DND-41 (cell line): ENCODE measurements around the gene TMEM169.
A peak's percentile ranks its signal among the peaks of the same experiment; 100 is the strongest.

Experiments used
- ATAC-seq: fragments of 200-7000 bp; cut with Tn5 transposase; 3 replicates; pipeline ENCODE4 v1.9.1; 2021; ENCODE audit warnings: low read depth; ENCODE audit not compliant: insufficient read depth
- DNase-seq: peaks from one replicate; pipeline ENCODE4 v3.0.0-alpha.2; 2020
- H2AFZ ChIP-seq: 2 replicates; pipeline ENCODE4 v1.6.0; 2012; ENCODE audit warnings: low read depth, low read length
- H3K27ac ChIP-seq: 2 replicates; pipeline ENCODE4 v1.5.1; 2012; ENCODE audit warnings: low read length, inconsistent platforms
- H3K27me3 ChIP-seq: fragments of 200-600 bp; sonication (generic); 2 replicates; pipeline ENCODE4 v1.6.0; 2012; ENCODE audit warnings: low read length, mild to moderate bottlenecking, inconsistent platforms; ENCODE audit not compliant: insufficient read depth, poor library complexity
- H3K36me3 ChIP-seq: 2 replicates; pipeline ENCODE4 v1.5.1; 2012; ENCODE audit warnings: low read length, inconsistent platforms; ENCODE audit not compliant: insufficient read depth
- H3K4me1 ChIP-seq: 2 replicates; pipeline ENCODE4 v1.5.1; 2012; ENCODE audit warnings: mild to moderate bottlenecking, low read length; ENCODE audit not compliant: insufficient read depth
- H3K4me2 ChIP-seq: 2 replicates; pipeline ENCODE4 v1.6.0; 2012; ENCODE audit warnings: mild to moderate bottlenecking, moderate library complexity, low read length, inconsistent platforms; ENCODE audit not compliant: insufficient read depth
- H3K4me3 ChIP-seq, 2 experiments: fragments of 200-600 bp in 1 of 2; shearing (Covaris generic) in 1 of 2; 2 replicates each; pipeline ENCODE4 v1.5.1; 2012 to 2016; ENCODE audit warnings: inconsistent platforms in 2 of 2, low read length in 2 of 2, mild to moderate bottlenecking in 2 of 2, low read depth in 1 of 2, moderate library complexity in 1 of 2
- H3K79me2 ChIP-seq: 2 replicates; pipeline ENCODE4 v1.6.0; 2012; ENCODE audit warnings: low read length, inconsistent platforms; ENCODE audit not compliant: insufficient read depth
- H3K9ac ChIP-seq: 2 replicates; pipeline ENCODE4 v1.6.0; 2012; ENCODE audit warnings: low read depth, mild to moderate bottlenecking, inconsistent platforms, low read length, moderate library complexity
- H3K9me3 ChIP-seq: 2 replicates; pipeline ENCODE4 v1.5.1; 2012; ENCODE audit warnings: low read length, moderate library complexity, mild to moderate bottlenecking, inconsistent platforms; ENCODE audit not compliant: insufficient read depth, severe bottlenecking
- H4K20me1 ChIP-seq: 2 replicates; pipeline ENCODE4 v1.6.0; 2012; ENCODE audit warnings: low read length; ENCODE audit not compliant: insufficient read depth
- CTCF ChIP-seq: IDR thresholded peaks from 2 replicates; pipeline ENCODE4 v1.5.1; 2012; ENCODE audit warnings: borderline replicate concordance, low read length, moderate library complexity, mild to moderate bottlenecking; ENCODE audit not compliant: poor library complexity, severe bottlenecking; ENCODE audit errors: extremely low read depth
- EZH2 ChIP-seq: IDR thresholded peaks from 3 replicates; pipeline ENCODE4 v1.6.1; 2012; ENCODE audit warnings: borderline replicate concordance, low read depth, mild to moderate bottlenecking, moderate library complexity, low read length, inconsistent platforms; ENCODE audit not compliant: severe bottlenecking

The TMEM169 gene

DNA sequence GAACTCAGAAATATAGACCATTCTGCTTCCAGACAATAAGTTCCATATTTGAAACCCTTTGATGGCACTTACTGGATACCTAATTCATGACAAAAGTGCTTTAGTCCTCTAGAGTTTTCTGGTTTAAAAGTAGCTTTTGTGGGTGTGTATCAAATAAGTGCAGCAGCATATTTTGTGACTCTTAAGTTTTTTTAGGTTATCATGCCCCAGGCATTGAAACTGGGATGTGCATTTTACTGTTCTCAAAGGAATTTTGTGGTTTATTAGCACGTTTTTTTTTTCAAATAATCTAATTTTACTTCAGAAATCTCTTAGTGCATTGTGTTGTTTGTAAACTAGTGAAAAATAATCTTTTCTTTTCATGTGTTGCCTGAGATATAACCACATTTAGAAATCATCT, 28.9 kb downstream of the TMEM169 start:
- Histone ChIP-seq H3K36me3 (peaks cover 50% of the 10 kb centered on the region), H3K9me3 (no peaks in the 10 kb centered on the region), H3K9ac (peak overlapping the region; percentile 93), H3K4me1 (peaks cover 57% of the 10 kb centered on the region), H3K79me2 (peaks cover 59% of the 10 kb centered on the region), H3K4me3 (peak overlapping the region; percentile 74 to 82; a peak in 3 of 4 replicates), H4K20me1 (peaks cover 25% of the 10 kb centered on the region), H3K27ac (peak overlapping the region; percentile 99), H3K27me3 (no peaks in the 10 kb centered on the region), H3K4me2 (peak overlapping the region; percentile 83), H2AFZ (no peak overlapping the region)
- ATAC-seq (no peak), DNase-seq (no peak)
- TF ChIP-seq EZH2: no peak
- no peak for TF ChIP-seq CTCF

GRCh38 chr2:216111122-216111521, 29.4 kb downstream of the TMEM169 start:
- Histone ChIP-seq H3K9me3 (no peaks in the 10 kb centered on the region), H2AFZ (no peak overlapping the region), H3K27me3 (no peaks in the 10 kb centered on the region), H3K4me1 (peaks cover 62% of the 10 kb centered on the region), H3K4me3 (peak overlapping the region; percentile 74 to 82; a peak in 2 of 4 replicates), H3K36me3 (peaks cover 55% of the 10 kb centered on the region), H3K27ac (peak overlapping the region; percentile 99), H3K79me2 (peaks cover 64% of the 10 kb centered on the region), H4K20me1 (peaks cover 25% of the 10 kb centered on the region), H3K4me2 (peak overlapping the region; percentile 83), H3K9ac (peak overlapping the region; percentile 93)
- DNase-seq (no peak), ATAC-seq (no peak)
- TF ChIP-seq EZH2 (no peak), CTCF (no peak)

DNA sequence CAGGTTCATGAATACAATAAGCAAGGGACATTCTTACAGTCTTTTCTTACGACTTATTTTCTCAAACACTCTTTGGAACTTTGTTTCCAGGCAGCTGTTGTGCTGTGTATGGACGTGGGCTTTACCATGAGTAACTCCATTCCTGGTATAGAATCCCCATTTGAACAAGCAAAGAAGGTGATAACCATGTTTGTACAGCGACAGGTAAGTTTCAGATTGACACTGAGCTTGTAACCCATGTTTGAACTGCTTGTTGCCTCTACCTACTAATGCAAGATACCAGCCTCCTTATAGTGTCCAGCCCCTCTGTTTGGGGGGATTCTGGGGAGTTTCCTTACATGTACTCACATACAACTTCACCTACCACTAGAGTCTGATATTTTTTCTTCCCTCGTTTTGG, 31.2 kb downstream of the TMEM169 start:
- no peak overlapping the region for H3K27ac ChIP-seq
- peaks cover 73% of the 10 kb centered on the region for H3K4me1 ChIP-seq
- H3K36me3 ChIP-seq: peaks cover 73% of the 10 kb centered on the region

More for the DNA sequence above, 31.2 kb downstream of the TMEM169 start:
- DNase-seq (no peak), ATAC-seq (no peak)
- Histone ChIP-seq H3K27me3 (no peaks in the 10 kb centered on the region), H4K20me1 (peaks cover 25% of the 10 kb centered on the region), H3K79me2 (peaks cover 82% of the 10 kb centered on the region), H3K4me2 (peak overlapping the region; percentile 83; the same call in 1 of the 2 replicates), H2AFZ (no peak overlapping the region), H3K4me3 (no peak overlapping the region), H3K9ac (no peak overlapping the region), H3K9me3 (no peaks in the 10 kb centered on the region)
- TF ChIP-seq EZH2 (no peak), CTCF (no peak)
